ENCODE results near the gene CDIPT. TPM values are rescaled to one million over a fixed set of nuclear protein-coding genes. Genes with fewer than 3 reads are reported as not detected.

CDIPT gene
- total RNA-seq, 2 donors from 2014 or later: 76.5 to 79.9 TPM

GRCh38 chr16:29878172-29878571 lies 15.1 kb upstream of the CDIPT start:
- Histone ChIP-seq H3K27me3 (no peaks in the 10 kb centered on the region), H3K9me3 (no peaks in the 10 kb centered on the region), H3K36me3 (replicated peaks in 1 of 2; ENCODE audit: insufficient read depth in 1 of 2, low read depth in 2 of 2) (no peaks in the 10 kb centered on the region), H3K4me3 (no peak overlapping the region), H3K27ac (no peak overlapping the region), H3K4me1 (peaks cover 5% of the 10 kb centered on the region)
- ATAC-seq: no peak
- intact Hi-C loops (cut with DNase I): no loop called here
- DNase-seq: no peak
- 94 to 99% methylated on average over 7 to 14 of the region's 14 CpGs for WGBS, 2 donors
- no peak for TF ChIP-seq CTCF (IDR thresholded peaks at IDR 0.05)
- TF ChIP-seq POLR2A (IDR thresholded peaks at IDR 0.05): no peak

GRCh38 chr16:29877266-29877961 lies 14.4 kb upstream of the CDIPT start:
- Histone ChIP-seq H3K36me3 (replicated peaks in 1 of 2; ENCODE audit: insufficient read depth in 1 of 2, low read depth in 2 of 2) (no peaks in the 10 kb centered on the region), H3K4me1 (peaks cover 5% of the 10 kb centered on the region), H3K9me3 (no peaks in the 10 kb centered on the region), H3K4me3 (no peak overlapping the region), H3K27me3 (no peaks in the 10 kb centered on the region), H3K27ac (no peak overlapping the region)
- ATAC-seq (no peak), DNase-seq (peak in 1 of 4 donors; percentile 37)
- no peak for TF ChIP-seq POLR2A (IDR thresholded peaks at IDR 0.05)
- 42 to 43% methylated on average over 16 to 18 of the region's 28 CpGs for WGBS, 2 donors
- intact Hi-C loops (cut with DNase I): no loop called here

- no peaks in the 10 kb centered on the region for H3K36me3 ChIP-seq (replicated peaks in 1 of 2; ENCODE audit: insufficient read depth in 1 of 2, low read depth in 2 of 2)
- ATAC-seq (no peak), DNase-seq (no peak)
- intact Hi-C loops (cut with DNase I): no loop called here
- no peaks in the 10 kb centered on the region for H3K9me3 ChIP-seq
- H3K27ac ChIP-seq: no peak overlapping the region
- no peak overlapping the region for H3K4me3 ChIP-seq
- WGBS, 2 donors: 46 to 55% methylated on average over 20 to 44 of the region's 45 CpGs
- peaks cover 5% of the 10 kb centered on the region for H3K4me1 ChIP-seq
- no peaks in the 10 kb centered on the region for H3K27me3 ChIP-seq
- no peak for TF ChIP-seq POLR2A (IDR thresholded peaks at IDR 0.05)
- TF ChIP-seq CTCF (IDR thresholded peaks at IDR 0.05): no peak
Measured at GRCh38 chr16:29876594-29877249, 13.7 kb upstream of the CDIPT start.

- Histone ChIP-seq H3K27ac (no peak overlapping the region), H3K9me3 (no peaks in the 10 kb centered on the region), H3K36me3 (replicated peaks in 1 of 2; ENCODE audit: insufficient read depth in 1 of 2, low read depth in 2 of 2) (no peaks in the 10 kb centered on the region), H3K27me3 (no peaks in the 10 kb centered on the region), H3K4me1 (peaks cover 4% of the 10 kb centered on the region), H3K4me3 (no peak overlapping the region)
- no peak for TF ChIP-seq CTCF (IDR thresholded peaks at IDR 0.05)
- TF ChIP-seq POLR2A (IDR thresholded peaks at IDR 0.05): no peak
- ATAC-seq (no peak), DNase-seq (no peak)
- WGBS, 2 donors: 49 to 80% methylated on average over 18 of the region's 18 CpGs
- intact Hi-C loops (cut with DNase I): no loop called here
Measured at GRCh38 chr16:29876217-29876593, 13.2 kb upstream of the CDIPT start.

GRCh38 chr16:29875206-29875605 lies 12.2 kb upstream of the CDIPT start:
- Histone ChIP-seq H3K4me1 (no peaks in the 10 kb centered on the region), H3K27me3 (no peaks in the 10 kb centered on the region), H3K27ac (no peak overlapping the region), H3K9me3 (no peaks in the 10 kb centered on the region), H3K4me3 (no peak overlapping the region), H3K36me3 (replicated peaks in 1 of 2; ENCODE audit: insufficient read depth in 1 of 2, low read depth in 2 of 2) (no peaks in the 10 kb centered on the region)
- TF ChIP-seq POLR2A (IDR thresholded peaks at IDR 0.05) (no peak), CTCF (IDR thresholded peaks at IDR 0.05) (no peak)
- 85 to 88% methylated on average over 1 to 5 of the region's 6 CpGs for WGBS, 2 donors
- intact Hi-C loops (cut with DNase I): no loop called here
- no peak for DNase-seq
- no peak for ATAC-seq
